ENCODE results near the gene GRIA1.
"Not testable (repeated sequence)": the region's sequence is repeated elsewhere in the genome, so short reads cannot be mapped to it uniquely, and the experiment has no call there.

GRIA1 gene

DNA sequence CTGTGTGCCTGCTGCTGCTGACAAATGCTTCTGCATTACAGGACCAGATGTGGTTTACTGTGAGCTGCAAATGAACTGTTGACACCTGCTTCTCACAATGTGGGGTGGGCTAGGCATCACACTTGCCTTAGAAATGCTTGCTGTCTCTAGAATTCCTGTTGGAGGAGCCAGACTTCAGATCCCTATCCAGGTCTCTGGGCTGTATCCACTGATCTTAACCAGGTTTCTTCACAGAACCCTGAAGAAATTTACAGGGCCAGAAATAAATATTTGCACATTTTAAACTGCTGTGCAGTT lies 292.8 kb downstream of the GRIA1 start:
- no peak for DNase-seq

- DNase-seq, result no peak
Measured at GRCh38 chr5:153784277-153784676, 293.8 kb downstream of the GRIA1 start.

DNA sequence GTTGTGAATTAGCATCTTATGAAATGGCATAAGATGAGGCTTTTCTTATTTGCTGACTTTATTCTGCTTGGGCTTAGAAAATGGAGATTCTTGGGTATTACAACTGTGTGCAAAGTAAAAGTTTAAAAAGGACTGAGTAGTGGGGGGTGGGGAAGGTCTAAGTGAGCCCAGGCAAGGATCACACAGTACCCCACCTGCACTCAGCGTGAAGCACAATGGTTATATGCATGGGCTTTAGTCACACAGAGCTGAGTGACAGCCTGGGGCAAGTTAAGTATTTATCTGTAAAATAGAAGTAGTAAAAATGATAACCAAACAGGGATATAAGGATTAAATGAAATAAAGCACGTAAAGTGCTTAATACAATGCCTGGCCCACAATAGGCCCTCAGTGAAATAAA lies 300.9 kb downstream of the GRIA1 start:
- no peak for DNase-seq

- DNase-seq, result no peak
Measured at GRCh38 chr5:153792305-153792704, 301.8 kb downstream of the GRIA1 start.

GRCh38 chr5:153793699-153794098 lies 303.2 kb downstream of the GRIA1 start:
- DNase-seq, result no peak

DNA sequence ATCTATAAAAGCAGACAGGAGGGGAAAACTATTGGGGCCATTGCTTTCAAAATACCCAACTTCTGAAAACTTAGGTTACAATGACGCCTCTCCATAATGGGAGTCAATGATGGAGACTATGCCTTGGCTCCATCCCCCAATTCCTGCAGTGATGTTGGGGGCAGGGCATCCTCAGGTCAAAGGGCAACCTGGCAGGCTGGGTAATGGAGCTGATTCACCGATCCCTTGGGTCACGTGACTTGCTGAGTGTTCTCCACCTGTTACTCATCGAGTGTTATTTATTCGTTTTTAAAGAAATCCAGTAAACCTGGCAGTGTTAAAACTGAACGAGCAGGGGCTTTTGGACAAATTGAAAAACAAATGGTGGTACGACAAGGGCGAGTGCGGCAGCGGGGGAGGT lies 303.9 kb downstream of the GRIA1 start:
- no peak for DNase-seq

DNA sequence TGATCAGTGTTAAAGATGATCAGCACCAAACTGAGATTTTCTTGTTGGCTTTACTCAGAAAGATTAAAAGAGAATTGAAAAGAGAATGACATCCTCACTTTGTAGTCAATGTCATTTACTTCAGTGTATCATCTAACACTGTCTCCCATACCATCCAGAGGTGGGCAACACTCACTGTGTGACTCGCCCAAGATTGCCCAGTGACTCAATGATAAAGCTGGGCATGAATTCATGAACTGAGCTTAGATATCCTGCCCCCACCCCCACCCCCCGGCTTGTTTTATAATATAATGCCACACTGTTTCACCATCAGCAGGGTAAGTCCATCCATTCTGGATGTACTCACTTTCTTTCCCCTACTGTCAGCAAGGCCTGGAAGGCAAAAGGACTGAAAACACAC lies 306.1 kb downstream of the GRIA1 start:
- no peak for DNase-seq

DNA sequence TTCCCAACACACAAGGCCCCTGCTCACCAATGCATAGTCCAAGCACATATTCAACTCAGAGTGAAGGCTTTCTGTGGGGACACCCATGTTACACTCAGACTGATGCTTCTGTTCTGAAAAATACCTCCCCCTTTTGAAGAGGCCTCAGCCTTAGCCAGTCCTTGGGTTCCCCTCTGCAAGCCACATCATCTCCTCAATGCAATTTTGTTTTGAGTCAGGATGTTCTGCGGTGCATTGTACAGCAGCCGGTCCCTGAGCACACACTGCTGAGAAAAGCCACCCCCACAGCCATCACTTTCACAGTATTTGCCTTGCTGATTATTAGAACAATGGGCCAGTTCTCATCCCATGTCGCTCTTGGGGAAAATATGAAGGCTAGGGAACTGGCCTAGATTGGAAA lies 307.0 kb downstream of the GRIA1 start:
- DNase-seq, result no peak

GRCh38 chr5:153798830-153799229 lies 308.4 kb downstream of the GRIA1 start:
- no peak for DNase-seq

DNA sequence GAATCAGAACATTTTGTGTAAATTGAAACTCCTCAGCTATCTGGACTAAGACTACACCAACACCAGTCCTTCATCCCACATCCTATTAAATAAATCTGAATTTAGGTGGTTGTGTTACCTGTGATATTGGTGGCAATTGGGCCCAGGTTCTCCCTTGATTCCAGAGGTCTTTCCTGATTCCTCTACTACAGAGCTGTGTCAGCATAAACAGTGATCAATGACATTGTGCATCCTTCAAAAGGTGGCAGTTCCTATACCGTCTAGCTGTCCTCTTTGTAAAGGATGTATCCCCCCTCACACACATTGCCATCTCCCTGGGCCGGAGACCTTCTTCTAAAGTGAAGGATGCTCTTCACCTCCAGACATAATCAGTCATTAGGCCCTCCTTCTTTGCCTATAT lies 309.0 kb downstream of the GRIA1 start:
- DNase-seq, result no peak

- no peak for DNase-seq
Measured at GRCh38 chr5:153802050-153802821, 311.8 kb downstream of the GRIA1 start.

DNA sequence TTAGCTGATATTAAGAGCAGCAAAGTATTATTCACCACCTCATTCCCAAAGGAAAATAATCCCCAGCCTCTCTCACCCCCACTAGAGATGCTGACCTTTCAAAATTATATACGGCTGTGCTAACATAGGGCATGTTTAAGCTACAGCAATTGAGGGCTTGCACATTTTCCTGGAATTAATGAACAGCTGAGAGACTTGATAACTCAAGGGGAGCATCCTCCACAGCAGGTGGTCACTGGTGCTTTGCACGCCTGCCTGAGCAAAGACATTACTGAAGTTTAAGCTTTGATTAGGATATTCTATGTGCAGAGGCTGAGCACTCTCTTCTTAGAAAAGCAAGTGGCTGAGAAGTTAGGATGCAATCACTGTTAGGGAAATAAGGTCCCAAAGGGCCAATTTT lies 317.3 kb downstream of the GRIA1 start:
- no peak for DNase-seq

GRCh38 chr5:153809166-153809565 lies 318.7 kb downstream of the GRIA1 start:
- DNase-seq, result no peak

- DNase-seq, result no peak
Measured at GRCh38 chr5:153813901-153814300, 323.4 kb downstream of the GRIA1 start.

- DNase-seq, result no peak
Measured at GRCh38 chr5:153816870-153817269, 326.4 kb downstream of the GRIA1 start.

DNA sequence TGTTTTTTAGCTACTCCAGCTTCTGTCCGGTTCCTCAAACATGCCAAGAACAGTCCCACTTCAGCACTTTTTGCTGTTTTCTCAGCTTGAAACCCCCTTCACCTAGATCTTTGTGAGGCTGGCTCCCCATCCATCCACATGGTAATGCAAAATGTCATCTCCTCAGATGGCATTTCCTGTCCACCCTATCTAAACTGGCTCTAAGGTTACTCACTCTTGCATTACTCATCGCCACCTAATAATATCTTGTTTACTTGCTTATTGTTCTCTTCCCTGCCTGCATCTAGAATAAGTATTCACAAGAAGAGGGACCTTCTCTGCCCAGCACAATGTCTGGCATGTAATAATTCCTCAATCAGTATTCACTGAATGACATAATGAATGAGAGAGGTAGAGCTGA lies 328.2 kb downstream of the GRIA1 start:
- DNase-seq, result no peak

DNA sequence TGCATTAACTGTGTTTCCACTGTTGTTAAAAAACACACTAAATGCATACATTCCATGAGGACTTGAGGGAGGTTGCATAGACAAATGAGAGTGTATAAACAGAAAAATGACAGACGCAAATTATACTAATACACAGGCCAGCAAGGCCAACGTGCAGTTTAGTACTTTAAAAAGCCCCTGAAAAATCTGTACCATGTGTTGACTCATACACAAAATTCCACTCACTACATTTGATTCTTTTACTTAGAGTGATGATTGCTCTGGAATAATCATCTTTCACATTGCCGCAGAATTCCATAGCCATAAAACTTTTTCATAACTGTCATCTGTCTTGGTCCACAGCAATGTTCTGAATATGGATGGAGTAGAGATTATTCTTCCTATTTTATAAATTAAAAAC lies 332.6 kb downstream of the GRIA1 start:
- DNase-seq, result no peak

- no peak for DNase-seq
Measured at GRCh38 chr5:153824909-153825308, 334.4 kb downstream of the GRIA1 start.

DNA sequence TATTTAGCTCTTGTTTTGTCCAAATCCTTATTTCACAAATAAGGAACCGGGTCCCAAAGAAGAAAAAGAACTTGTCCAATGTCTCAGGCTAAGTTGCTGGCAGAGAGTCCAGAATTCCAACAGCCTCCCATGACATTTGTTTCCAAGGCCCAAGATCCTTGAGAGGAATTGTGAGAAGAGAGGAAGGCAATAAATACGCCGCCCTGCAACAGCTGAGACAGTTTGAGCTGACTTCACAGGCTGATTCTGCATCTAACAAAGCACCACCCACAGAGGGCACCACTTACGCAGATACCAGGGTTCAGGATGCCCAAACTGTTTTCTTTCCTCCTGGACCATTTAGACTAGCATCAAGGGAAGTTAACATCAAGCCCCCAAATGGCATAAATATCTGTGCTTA lies 336.9 kb downstream of the GRIA1 start:
- DNase-seq, result no peak

GRCh38 chr5:153829510-153830065 lies 339.1 kb downstream of the GRIA1 start:
- no peak for DNase-seq

DNA sequence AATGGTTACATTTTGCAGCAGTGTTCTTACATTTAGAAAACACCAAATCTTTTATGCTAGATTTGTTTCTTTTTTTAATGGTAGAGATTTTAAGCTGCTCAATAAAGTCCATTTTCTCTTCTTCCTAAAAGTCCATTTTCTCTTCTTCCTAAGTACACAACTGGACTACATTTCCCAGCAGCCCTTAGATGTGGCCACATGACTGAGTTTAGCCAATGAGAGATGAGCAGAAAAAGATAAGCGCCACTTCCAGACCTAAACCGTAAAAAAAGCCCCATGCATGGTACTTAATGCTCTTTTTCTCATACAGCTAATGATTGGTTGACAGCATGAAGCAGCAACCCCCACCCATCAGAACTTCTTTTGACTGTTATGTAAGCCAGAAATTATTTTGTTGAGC lies 341.5 kb downstream of the GRIA1 start:
- DNase-seq, result no peak

- no peak for DNase-seq
Measured at GRCh38 chr5:153835891-153836515, 345.5 kb downstream of the GRIA1 start.

- not testable (repeated sequence) for DNase-seq
Measured at GRCh38 chr5:153849303-153850113, 359.0 kb downstream of the GRIA1 start.

All from right kidney (tissue), 1 donor.